Fibroblast of skin of abdomen (primary cell): ENCODE results near the gene STX2.
"Not testable (repeated sequence)": the region's sequence is repeated elsewhere in the genome, so short reads cannot be mapped to it uniquely, and the experiment has no call there.

ENCODE experiments used
- DNase-seq: peaks from one replicate; pipeline ENCODE4 v3.0.0-alpha.2; 2013

Gene STX2

GRCh38 chr12:130796985-130797686, 41.9 kb downstream of the STX2 start:
- no peak for DNase-seq

GRCh38 chr12:130795906-130796305, 43.1 kb downstream of the STX2 start:
- no peak for DNase-seq

DNA sequence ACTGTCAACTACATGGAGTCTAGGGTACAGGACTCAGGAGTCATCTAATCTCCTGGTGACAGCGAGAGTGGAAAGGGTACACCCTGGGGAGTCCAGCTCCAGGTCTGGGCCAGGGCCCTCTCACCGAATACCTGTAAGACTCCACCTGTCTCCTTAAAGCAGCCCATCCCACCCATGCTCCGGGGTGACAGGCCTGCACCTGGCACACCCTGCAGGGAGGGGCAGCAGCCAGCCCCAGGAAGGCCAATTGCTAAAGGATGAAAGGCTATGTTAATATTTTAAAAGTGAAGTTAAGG, 45.5 kb downstream of the STX2 start:
- no peak for DNase-seq

GRCh38 chr12:130792821-130793553, 46.1 kb downstream of the STX2 start:
- no peak for DNase-seq

- DNase-seq: no peak
Observed at GRCh38 chr12:130791629-130792028, 47.4 kb downstream of the STX2 start.

GRCh38 chr12:130788515-130788914, 50.5 kb downstream of the STX2 start:
- no peak for DNase-seq

- peak; percentile 43 for DNase-seq
Observed at GRCh38 chr12:130787445-130788410, 51.3 kb downstream of the STX2 start.

GRCh38 chr12:130787041-130787440, 52.0 kb downstream of the STX2 start:
- no peak for DNase-seq

DNA sequence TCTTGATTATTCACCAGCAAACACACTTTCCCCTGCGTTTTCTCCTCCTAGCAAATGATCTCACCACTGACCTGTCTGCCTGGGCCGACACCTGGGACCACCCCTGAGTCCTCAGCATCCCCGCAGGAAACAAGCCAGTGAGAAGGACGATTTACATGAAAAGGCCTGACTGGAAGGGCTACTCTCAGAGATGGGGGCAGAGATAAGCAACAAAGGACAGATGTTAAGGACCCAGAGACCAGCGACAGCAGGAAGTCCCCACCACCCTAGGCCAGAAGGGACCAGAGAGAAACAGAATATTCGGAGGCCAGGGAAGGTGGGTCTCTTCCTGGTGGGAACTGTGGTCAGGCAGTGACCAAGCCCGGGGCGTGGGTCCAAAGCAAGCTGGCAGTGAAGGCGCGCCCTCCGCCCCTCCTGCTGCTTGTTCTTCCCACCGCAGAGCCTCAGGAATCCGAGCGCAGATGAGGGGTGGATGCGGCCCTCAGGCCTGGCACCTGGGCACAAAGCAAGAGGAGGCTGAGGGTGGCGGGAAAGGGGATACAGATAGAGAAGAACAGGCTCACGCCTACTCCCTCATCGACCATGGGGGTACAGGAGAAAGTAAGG, 55.8 kb downstream of the STX2 start:
- DNase-seq: no peak

- not testable (repeated sequence) for DNase-seq
Observed at GRCh38 chr12:130782245-130782644, 56.8 kb downstream of the STX2 start.

DNA sequence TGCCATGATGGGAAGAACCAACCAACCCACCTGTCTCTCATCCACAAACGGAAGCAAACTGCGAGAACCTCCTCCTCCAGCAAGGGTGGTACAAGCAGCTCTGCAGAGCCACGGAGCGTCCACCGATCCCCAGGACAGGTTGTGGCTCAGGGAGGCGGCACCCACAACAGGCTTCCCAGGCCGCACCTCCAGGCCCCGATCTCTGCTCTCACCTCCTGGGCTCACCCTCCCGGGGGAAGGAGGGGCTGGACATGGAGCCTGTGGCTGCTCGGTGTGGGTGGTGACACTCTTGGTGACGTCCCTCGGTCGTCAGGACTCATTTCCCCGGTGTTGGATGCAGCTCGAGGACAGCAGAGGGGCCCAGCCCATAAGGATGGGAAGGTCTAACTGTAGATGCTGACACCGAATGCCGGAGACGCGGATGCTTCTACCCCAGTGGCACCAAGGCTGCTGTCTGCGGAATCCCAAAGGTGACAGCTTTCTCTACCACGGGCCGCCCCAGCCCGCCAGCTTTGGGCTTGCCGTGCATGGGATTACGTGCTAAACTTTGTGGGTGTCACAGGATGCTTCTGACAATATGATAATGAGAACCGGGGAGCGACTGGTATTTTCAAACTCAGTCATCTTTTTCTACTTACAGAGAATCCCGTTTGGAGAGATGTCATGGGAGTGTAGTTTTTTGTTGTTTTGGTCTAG, 58.0 kb downstream of the STX2 start:
- DNase-seq: no peak

DNA sequence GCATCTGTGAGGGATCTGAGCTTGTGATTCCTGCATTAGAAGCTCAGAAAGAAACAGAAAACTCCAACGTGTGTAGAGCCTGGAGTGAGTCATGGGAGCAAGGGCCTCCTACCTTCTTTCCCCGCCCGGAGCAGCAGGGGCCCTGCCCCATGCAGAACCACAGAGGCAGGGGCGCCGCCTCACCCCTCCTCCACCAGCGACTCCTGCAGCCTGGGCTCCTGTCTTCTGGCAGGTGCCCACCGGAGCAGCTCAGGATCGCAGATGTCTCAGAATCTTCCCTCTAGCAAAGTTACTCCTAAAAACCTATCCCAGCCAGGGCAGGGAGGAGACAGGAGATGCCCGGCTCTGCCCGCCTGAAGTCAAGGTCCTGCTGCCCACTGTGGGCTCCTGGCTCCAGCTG, 58.7 kb downstream of the STX2 start:
- DNase-seq: no peak

GRCh38 chr12:130778776-130779175, 60.3 kb downstream of the STX2 start:
- DNase-seq: no peak

GRCh38 chr12:130776857-130777339, 62.2 kb downstream of the STX2 start:
- no peak for DNase-seq

- DNase-seq: peak; percentile 80
Observed at GRCh38 chr12:130775953-130776856, 62.8 kb downstream of the STX2 start.

DNA sequence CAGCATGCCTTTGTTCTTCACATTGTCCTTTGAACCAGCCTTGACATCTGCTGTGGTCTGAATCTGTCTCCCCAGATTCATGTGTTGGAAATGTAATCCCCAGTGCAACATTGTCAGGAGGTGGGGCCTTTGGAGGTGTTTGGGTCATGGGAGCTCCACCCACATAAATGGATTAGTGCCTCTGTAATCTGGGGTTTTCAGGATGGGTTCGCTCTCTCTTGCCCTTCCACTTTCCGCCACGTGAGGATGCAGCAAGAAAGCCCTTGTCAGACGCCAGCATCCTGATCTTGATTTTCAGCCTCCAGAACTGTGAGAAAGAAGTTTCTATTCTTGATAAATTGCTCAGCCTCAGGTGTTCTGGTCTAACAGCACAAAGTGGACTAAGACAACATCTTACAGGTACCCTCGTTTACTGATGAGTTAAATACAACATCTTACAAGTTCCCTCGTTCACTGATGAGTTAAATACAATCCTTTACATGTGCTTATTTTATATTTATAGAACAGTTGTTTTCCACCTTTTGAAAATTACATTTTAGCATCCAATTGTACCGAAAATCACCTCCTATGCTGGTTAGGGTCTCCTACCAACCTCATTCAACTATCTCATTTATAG, 68.5 kb downstream of the STX2 start:
- DNase-seq: no peak

- DNase-seq: no peak
Observed at GRCh38 chr12:130768120-130768519, 70.9 kb downstream of the STX2 start.

DNA sequence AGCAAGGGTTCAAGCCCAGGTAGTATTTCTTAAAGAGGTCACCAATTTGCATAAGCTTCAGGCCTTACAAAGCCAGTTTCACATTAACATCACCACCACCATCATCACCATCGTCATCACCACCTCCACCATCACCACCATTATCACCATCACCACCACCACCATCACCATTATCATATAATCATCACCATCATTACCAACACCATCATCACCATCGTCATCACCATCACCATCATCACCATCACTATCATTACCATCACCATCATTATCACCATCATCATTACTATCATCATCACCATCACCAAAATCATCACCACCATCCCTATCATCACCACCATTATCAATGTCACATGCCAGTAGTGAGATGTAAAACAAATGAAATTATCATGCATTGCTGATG, 72.6 kb downstream of the STX2 start:
- DNase-seq: no peak

- DNase-seq: peak; percentile 10
Observed at GRCh38 chr12:130765186-130765659, 73.8 kb downstream of the STX2 start.

GRCh38 chr12:130764475-130765185, 74.4 kb downstream of the STX2 start:
- DNase-seq: peak; percentile 32
